Prostate gland (tissue), 2 donors: ENCODE results near the gene RRP1B.

ENCODE experiments used
- POLR2A ChIP-seq: fragments of 450-650 bp; IDR thresholded peaks from one replicate; pipeline ENCODE4 v1.6.1; 2016; ENCODE audit warnings: antibody characterized with exemption, mild to moderate bottlenecking
- TF ChIP-seq, protein P1 (sequence below), 4 experiments: fragments of 200-600 bp in 2 of 4; fragments of 450-650 bp in 2 of 4; sonication (generic) in 2 of 4; IDR thresholded peaks; 1 replicate in 3 of 4; 2 replicates in 1 of 4; pipeline ENCODE4 v1.5.1; 2016 to 2019; ENCODE audit warnings: antibody characterized with exemption in 4 of 4, mild to moderate bottlenecking in 2 of 4, moderate library complexity in 2 of 4

DNA sequence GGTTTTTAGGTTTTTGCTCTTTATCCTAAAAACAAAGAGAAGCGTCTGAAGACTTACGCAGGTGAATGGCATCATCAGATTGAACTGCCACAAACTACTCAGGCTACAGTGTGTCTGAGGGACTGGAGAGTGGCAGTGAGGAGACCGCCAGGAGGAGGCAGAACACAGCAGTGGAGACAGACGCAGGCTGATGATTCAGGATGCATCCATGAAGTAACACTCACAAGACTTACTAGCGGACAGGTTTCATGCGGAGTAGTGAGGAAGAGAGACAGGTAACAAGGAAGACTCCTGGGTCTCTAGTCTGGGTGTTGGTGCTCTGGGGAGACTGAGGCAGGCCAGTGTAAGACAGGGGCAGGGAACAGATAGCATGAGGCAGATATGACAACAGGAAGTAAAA, 5.7 kb upstream of the RRP1B start:
- TF ChIP-seq, protein P1, sequence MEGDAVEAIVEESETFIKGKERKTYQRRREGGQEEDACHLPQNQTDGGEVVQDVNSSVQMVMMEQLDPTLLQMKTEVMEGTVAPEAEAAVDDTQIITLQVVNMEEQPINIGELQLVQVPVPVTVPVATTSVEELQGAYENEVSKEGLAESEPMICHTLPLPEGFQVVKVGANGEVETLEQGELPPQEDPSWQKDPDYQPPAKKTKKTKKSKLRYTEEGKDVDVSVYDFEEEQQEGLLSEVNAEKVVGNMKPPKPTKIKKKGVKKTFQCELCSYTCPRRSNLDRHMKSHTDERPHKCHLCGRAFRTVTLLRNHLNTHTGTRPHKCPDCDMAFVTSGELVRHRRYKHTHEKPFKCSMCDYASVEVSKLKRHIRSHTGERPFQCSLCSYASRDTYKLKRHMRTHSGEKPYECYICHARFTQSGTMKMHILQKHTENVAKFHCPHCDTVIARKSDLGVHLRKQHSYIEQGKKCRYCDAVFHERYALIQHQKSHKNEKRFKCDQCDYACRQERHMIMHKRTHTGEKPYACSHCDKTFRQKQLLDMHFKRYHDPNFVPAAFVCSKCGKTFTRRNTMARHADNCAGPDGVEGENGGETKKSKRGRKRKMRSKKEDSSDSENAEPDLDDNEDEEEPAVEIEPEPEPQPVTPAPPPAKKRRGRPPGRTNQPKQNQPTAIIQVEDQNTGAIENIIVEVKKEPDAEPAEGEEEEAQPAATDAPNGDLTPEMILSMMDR (IDR thresholded peaks at IDR 0.05) = no peak
- no peak for TF ChIP-seq POLR2A
